H1 (cell line): ENCODE measurements around the gene SLC15A4. TPM values are rescaled to one million over a fixed set of nuclear protein-coding genes. Genes with fewer than 3 reads are reported as not detected.

ENCODE experiments used
- CTCF ChIA-PET: fragments of 300-600 bp; sonication (Branson Sonifier 250); formaldehyde crosslinking; loops from one replicate; lab custom pipeline; 2021; ENCODE audit not compliant: partially characterized antibody; lab: Charles Lee
- POLR2A ChIA-PET: fragments of 300-600 bp; sonication (Branson Sonifier 250); formaldehyde crosslinking; loops from one replicate; lab custom pipeline; 2021; ENCODE audit warnings: inconsistent platforms; ENCODE audit not compliant: partially characterized antibody; lab: Charles Lee
- DNase-seq, 2 experiments: peaks; one replicate each; pipeline versions ENCODE4 v3.0.0 to v3.0.0-alpha.2; 2010 to 2022; ENCODE audit warnings: low spot score in 2 of 2, low read depth in 1 of 2, mixed read lengths in 1 of 2
- FAIRE-seq: peaks from 2 replicates; lab custom pipeline; 2011; peaks lifted over from hg19 to GRCh38; lab: Jason Lieb, UNC
- H2AFZ ChIP-seq: 2 replicates; pipeline ENCODE4 v1.8.1; 2012; ENCODE audit warnings: low read length, inconsistent platforms
- H2AK5ac ChIP-seq: 2 replicates; pipeline ENCODE4 v1.6.1; 2013; ENCODE audit warnings: low read depth, low read length
- H2BK120ac ChIP-seq: replicated peaks from 2 replicates; pipeline ENCODE3; 2013; ENCODE audit warnings: low read depth, low read length, inconsistent platforms
- H2BK12ac ChIP-seq: 2 replicates; pipeline ENCODE4 v1.6.1; 2013; ENCODE audit warnings: low read depth, low read length
- H2BK15ac ChIP-seq: 2 replicates; pipeline ENCODE4 v1.6.1; 2013; ENCODE audit warnings: low read length
- H2BK20ac ChIP-seq: 2 replicates; pipeline ENCODE4 v1.6.1; 2013; ENCODE audit warnings: low read length
- H2BK5ac ChIP-seq: 2 replicates; pipeline ENCODE4 v1.6.1; 2013; ENCODE audit warnings: low read depth, low read length
- H3K14ac ChIP-seq: 2 replicates; pipeline ENCODE4 v1.6.1; 2013; ENCODE audit warnings: inconsistent platforms; ENCODE audit not compliant: insufficient read length
- H3K18ac ChIP-seq: 2 replicates; pipeline ENCODE4 v1.6.1; 2013; ENCODE audit warnings: low read length; ENCODE audit errors: extremely low read depth
- H3K23ac ChIP-seq: 2 replicates; pipeline ENCODE4 v1.6.1; 2013; ENCODE audit warnings: inconsistent platforms; ENCODE audit not compliant: insufficient read length
- H3K23me2 ChIP-seq: 2 replicates; pipeline ENCODE4 v1.6.1; 2013; ENCODE audit warnings: low read depth, low read length
- H3K27ac ChIP-seq: 2 replicates; pipeline ENCODE4 v1.6.1; 2011; ENCODE audit warnings: low read depth, low read length, inconsistent platforms
- H3K27me3 ChIP-seq, 4 experiments: replicated peaks in 1 of 4; 1 replicate in 1 of 4; 2 replicates in 3 of 4; pipeline versions ENCODE4 v1.6.1 to v1.8.1; 2011 to 2013; ENCODE audit warnings: low read length in 3 of 4, mild to moderate bottlenecking in 3 of 4, inconsistent platforms in 2 of 4, mixed read lengths in 2 of 4, moderate library complexity in 1 of 4; ENCODE audit not compliant: control insufficient read depth in 3 of 4, insufficient read depth in 3 of 4; ENCODE audit errors: extremely low read depth in 1 of 4
- H3K36me3 ChIP-seq, 4 experiments: 2 replicates each; pipeline versions ENCODE4 v1.6.1 to v1.8.1; 2011 to 2013; ENCODE audit warnings: mild to moderate bottlenecking in 4 of 4, low read length in 3 of 4, moderate library complexity in 2 of 4, control low read depth in 1 of 4, inconsistent platforms in 1 of 4; ENCODE audit not compliant: insufficient read depth in 4 of 4, control insufficient read depth in 2 of 4
- H3K4ac ChIP-seq: replicated peaks from 2 replicates; pipeline ENCODE3; 2013; ENCODE audit warnings: low read length, low read depth, mixed read lengths, inconsistent platforms; ENCODE audit not compliant: insufficient read length
- H3K4me1 ChIP-seq, 4 experiments: replicated peaks in 1 of 4; 1 replicate in 1 of 4; 2 replicates in 3 of 4; pipeline versions ENCODE4 v1.6.1 to v1.8.1; 2011 to 2013; ENCODE audit warnings: low read length in 3 of 4, inconsistent platforms in 2 of 4, mixed read lengths in 1 of 4; ENCODE audit not compliant: insufficient read depth in 4 of 4, control insufficient read depth in 3 of 4
- H3K4me2 ChIP-seq, 2 experiments: 2 replicates each; pipeline versions ENCODE4 v1.6.1 to v1.8.1; 2011 to 2013; ENCODE audit warnings: low read depth in 2 of 2, low read length in 2 of 2, control low read depth in 1 of 2, inconsistent platforms in 1 of 2, mild to moderate bottlenecking in 1 of 2; ENCODE audit not compliant: insufficient read depth in 1 of 2
- H3K4me3 ChIP-seq, 4 experiments: fragments of 200-600, 300-600 bp in 1 of 4; sonication (generic), shearing (Covaris generic), sonication (Bioruptor Twin) in 1 of 4; 2 replicates each; pipeline versions ENCODE4 v1.5.1 to v1.8.1; 2011 to 2016; ENCODE audit warnings: low read length in 4 of 4, low read depth in 3 of 4, control low read depth in 2 of 4, inconsistent platforms in 2 of 4, mild to moderate bottlenecking in 2 of 4, mixed read lengths in 1 of 4, moderate library complexity in 1 of 4; ENCODE audit not compliant: insufficient read depth in 2 of 4; ENCODE audit errors: extremely low read depth in 1 of 4
- H3K56ac ChIP-seq: replicated peaks from 2 replicates; pipeline ENCODE3; 2013; ENCODE audit warnings: low read depth, mild to moderate bottlenecking, mixed read lengths, low read length, inconsistent platforms; ENCODE audit not compliant: insufficient read length
- H3K79me1 ChIP-seq: 2 replicates; pipeline ENCODE4 v1.6.1; 2013; ENCODE audit warnings: low read depth, low read length, control low read depth
- H3K79me2 ChIP-seq, 2 experiments: 2 replicates each; pipeline versions ENCODE4 v1.6.1 to v1.8.1; 2012 to 2013; ENCODE audit warnings: low read length in 2 of 2, mild to moderate bottlenecking in 2 of 2, inconsistent platforms in 1 of 2; ENCODE audit not compliant: insufficient read depth in 2 of 2, control insufficient read depth in 1 of 2
- H3K9ac ChIP-seq, 4 experiments: replicated peaks in 1 of 4; 1 replicate in 1 of 4; 2 replicates in 3 of 4; pipeline versions ENCODE4 v1.6.1 to v1.8.1; 2011 to 2013; ENCODE audit warnings: low read depth in 3 of 4, low read length in 3 of 4, control low read depth in 2 of 4, mild to moderate bottlenecking in 2 of 4, moderate library complexity in 2 of 4, inconsistent platforms in 1 of 4; ENCODE audit errors: extremely low read depth in 1 of 4
- H3K9me3 ChIP-seq, 2 experiments: 2 replicates each; pipeline versions ENCODE4 v1.6.1 to v1.8.1; 2012 to 2013; ENCODE audit warnings: mild to moderate bottlenecking in 2 of 2, moderate library complexity in 2 of 2, control low read depth in 1 of 2, inconsistent platforms in 1 of 2, low read depth in 1 of 2, low read length in 1 of 2, mixed read lengths in 1 of 2; ENCODE audit not compliant: insufficient read depth in 2 of 2
- H4K20me1 ChIP-seq, 2 experiments: replicated peaks in 1 of 2; 2 replicates each; pipeline versions ENCODE3 to v1.8.1; 2011 to 2013; ENCODE audit warnings: inconsistent platforms in 2 of 2, low read length in 2 of 2, mild to moderate bottlenecking in 1 of 2; ENCODE audit not compliant: insufficient read depth in 2 of 2, control insufficient read depth in 1 of 2
- H4K5ac ChIP-seq: 2 replicates; pipeline ENCODE4 v1.6.1; 2013; ENCODE audit warnings: low read length, low read depth, mixed read lengths, inconsistent platforms; ENCODE audit not compliant: insufficient read length
- H4K8ac ChIP-seq: 2 replicates; pipeline ENCODE4 v1.8.0; 2013; ENCODE audit warnings: mild to moderate bottlenecking, moderate library complexity, low read length, inconsistent platforms; ENCODE audit not compliant: insufficient read depth; ENCODE audit errors: extremely low read depth
- H4K91ac ChIP-seq: replicated peaks from 2 replicates; pipeline ENCODE3; 2013; ENCODE audit warnings: low read length, mixed read lengths, inconsistent platforms; ENCODE audit not compliant: insufficient read length
- CTBP2 ChIP-seq: IDR thresholded peaks from 2 replicates; pipeline ENCODE4 v1.7.0; 2011; ENCODE audit warnings: borderline replicate concordance, mild to moderate bottlenecking, moderate library complexity, mixed read lengths, low read length; ENCODE audit not compliant: insufficient read depth, insufficient read length
- EP300 ChIP-seq, 2 experiments: IDR thresholded peaks; 1 replicate in 1 of 2; 2 replicates in 1 of 2; pipeline ENCODE4 v1.6.1; 2011 to 2012; ENCODE audit warnings: low read depth in 2 of 2, low read length in 2 of 2, mild to moderate bottlenecking in 2 of 2, borderline replicate concordance in 1 of 2, inconsistent platforms in 1 of 2, moderate library complexity in 1 of 2
- GTF2F1 ChIP-seq: IDR thresholded peaks from 2 replicates; pipeline ENCODE4 v1.6.1; 2012; ENCODE audit warnings: low read depth, low read length, improper control_type of control experiment, borderline replicate concordance
- JUND ChIP-seq: IDR thresholded peaks from 2 replicates; pipeline ENCODE4 v1.6.1; 2011; ENCODE audit warnings: mild to moderate bottlenecking, improper control_type of control experiment, low read length
- NANOG ChIP-seq: IDR thresholded peaks from 2 replicates; pipeline ENCODE4 v1.6.1; 2011; ENCODE audit warnings: low read length, low read depth, mild to moderate bottlenecking, inconsistent platforms; ENCODE audit not compliant: insufficient read depth, poor library complexity, severe bottlenecking
- RAD21 ChIP-seq, 2 experiments: IDR thresholded peaks in 1 of 2; conservative IDR thresholded peaks in 1 of 2; 2 replicates each; pipeline ENCODE4 v1.6.1; 2011; ENCODE audit warnings: low read depth in 2 of 2, low read length in 2 of 2, improper control_type of control experiment in 1 of 2, inconsistent platforms in 1 of 2, mild to moderate bottlenecking in 1 of 2, moderate library complexity in 1 of 2
- RFX5 ChIP-seq: IDR thresholded peaks from 2 replicates; pipeline ENCODE4 v1.6.1; 2011; ENCODE audit warnings: low read depth, low read length, improper control_type of control experiment, borderline replicate concordance
- SUZ12 ChIP-seq: fragments of 200-600 bp; sonication (generic); IDR thresholded peaks from 2 replicates; pipeline ENCODE4 v1.6.1; 2012; ENCODE audit warnings: mild to moderate bottlenecking, inconsistent platforms, low read length, moderate library complexity, mixed read lengths
- TCF12 ChIP-seq: IDR thresholded peaks from 2 replicates; pipeline ENCODE4 v1.6.1; 2011; ENCODE audit warnings: low read depth, mild to moderate bottlenecking, low read length
- WGBS, 2 experiments: shearing (Covaris generic) in 1 of 2; methylation state at CpG; one replicate each; pipeline versions ENCODE4 v1.1.6 to v1.1.7; 2013 to 2015; ENCODE audit warnings: low lambda C conversion rate in 2 of 2, mixed read lengths in 2 of 2, inconsistent platforms in 1 of 2, low coverage in 1 of 2, missing lambda C conversion rate in 1 of 2; ENCODE audit not compliant: insufficient replicate concordance in 2 of 2, insufficient coverage in 1 of 2, insufficient read length in 1 of 2; ENCODE audit errors: extremely low coverage in 1 of 2, missing lambda C conversion rate in 1 of 2; 5-methylcytosine and 5-hydroxymethylcytosine counted together
- polyA plus RNA-seq, 7 experiments: library from polyadenylated mRNA; depleted of rRNA in 3 of 7; stranded (reverse) in 5 of 7; unstranded in 2 of 7; fragments of >200 nt in 5 of 7; fragments of 200-250 nt in 2 of 7; gene quantifications; 1 replicate in 5 of 7; 2 replicates in 1 of 7; 4 replicates in 1 of 7; pipeline versions ENCODE4 v1.2.1 to v1.2.3, GENCODE V29; 2011 to 2013; ENCODE audit warnings: missing spikeins in 2 of 7, mixed read lengths in 2 of 7
- total RNA-seq: library from RNA; stranded (reverse); fragmentation: NEBNext Ultra II Directional; extraction: Animal tissue kit (Norgen Biotek cat#: 25700); gene quantifications from 2 replicates; pipeline ENCODE4 v1.2.1, GENCODE V29; 2021
- TF ChIP-seq, protein P1 (sequence below): IDR thresholded peaks from 2 replicates; pipeline ENCODE4 v1.6.1; 2011; ENCODE audit warnings: low read depth, mild to moderate bottlenecking, low read length; ENCODE audit not compliant: insufficient read depth

The SLC15A4 gene
- total and polyA plus RNA-seq, 2 of the 8 experiments (the other 6 are each of a cell fraction or from before 2014, with no cell fraction given): 22.7 to 26.6 TPM

DNA sequence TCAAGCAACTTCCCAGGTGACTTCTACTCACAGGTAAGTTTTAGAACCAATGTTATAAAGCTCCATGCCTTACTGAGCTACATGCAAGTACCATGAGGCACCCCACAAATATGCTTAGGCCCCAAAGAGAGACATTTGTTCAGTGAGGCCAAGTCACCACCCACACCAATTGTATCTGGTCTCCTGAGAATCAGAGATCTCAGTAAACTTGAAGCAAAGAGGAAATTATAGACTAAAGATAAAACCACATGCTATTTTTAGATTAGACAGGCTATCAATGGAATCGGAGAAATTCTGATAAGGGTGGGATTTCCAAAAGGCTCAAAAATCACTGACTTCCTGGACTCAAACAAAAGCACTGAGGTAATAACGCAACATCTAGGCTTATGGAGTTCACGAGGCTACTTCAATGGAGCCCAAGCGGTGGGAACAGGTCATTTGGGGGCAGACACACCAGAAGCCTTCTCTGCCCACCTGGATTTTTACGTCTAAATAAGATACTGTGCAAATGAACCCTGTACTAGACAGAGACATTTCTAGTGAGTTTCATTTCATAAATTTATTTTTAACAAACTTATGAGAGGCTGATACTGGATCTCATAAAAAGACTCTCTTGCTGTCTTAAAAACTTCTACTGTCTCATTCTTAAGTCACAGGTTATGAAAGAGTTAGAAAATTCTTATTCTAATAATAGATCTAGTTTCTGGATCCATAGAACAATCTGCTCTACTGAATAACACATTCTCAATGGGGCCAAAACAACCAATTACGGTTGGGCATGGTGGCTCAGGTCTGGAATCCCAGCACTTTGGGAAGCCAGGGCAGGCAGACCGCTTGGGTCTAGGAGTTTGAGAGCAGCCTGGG lies 7.7 kb downstream of the SLC15A4 start:
- WGBS, 2 experiments: 86% methylated on average over 7 of the region's 7 CpGs; no CpG with 5 or more reads in 1 of the 2 experiments
- Histone ChIP-seq H3K23ac (no peak overlapping the region), H3K23me2 (no peaks in the 10 kb centered on the region; the same call in 1 of the 2 replicates), H3K14ac (no peak overlapping the region), H3K4me1 (peaks cover 7 to 27% (median 12%) of the 10 kb centered on the region in 4 experiments), H2BK120ac (no peak overlapping the region), H4K8ac (no peak overlapping the region), H3K79me1 (peaks cover 16% of the 10 kb centered on the region), H2BK20ac (no peak overlapping the region), H2AFZ (no peak overlapping the region), H4K5ac (no peak overlapping the region), H3K4ac (no peak overlapping the region), H3K9me3 (no peaks in the 10 kb centered on the region), H3K79me2 (peaks cover 26 to 98% of the 10 kb centered on the region in 2 experiments), H3K36me3 (peaks cover 0 to 23% (median 3%) of the 10 kb centered on the region in 4 experiments; a peak in 4 of 8 replicates), H3K27me3 (no peaks in the 10 kb centered on the region), H3K9ac (no peak overlapping the region), H3K4me2 (no peak overlapping the region), H4K91ac (no peak overlapping the region), H3K27ac (no peak overlapping the region), H3K56ac (no peak overlapping the region), H3K18ac (no peak overlapping the region), H2BK15ac (no peak overlapping the region), H3K4me3 (no peak overlapping the region), H2BK5ac (no peak overlapping the region), H2BK12ac (no peak overlapping the region), H4K20me1 (peaks cover 28 to 43% of the 10 kb centered on the region in 2 experiments), H2AK5ac (no peak overlapping the region)
- no peak for FAIRE-seq
- POLR2A ChIA-PET: interaction anchor here (0.6 kb wide), 1 partner anchor 65 kb away, joined by 3 read pairs; no protein-coding TSS in a partner anchor
- DNase-seq: no peak
- CTCF ChIA-PET: no interaction called here
- TF ChIP-seq SUZ12: no peak
- TF ChIP-seq JUND: no peak
- no peak for TF ChIP-seq GTF2F1
- no peak for TF ChIP-seq EP300 (IDR thresholded peaks at IDR 0.05; ENCODE audit: borderline replicate concordance in 1 of 2, low read depth in 2 of 2, low read length in 2 of 2)
- TF ChIP-seq RFX5: no peak
- no peak for TF ChIP-seq CTBP2
- TF ChIP-seq, protein P1, sequence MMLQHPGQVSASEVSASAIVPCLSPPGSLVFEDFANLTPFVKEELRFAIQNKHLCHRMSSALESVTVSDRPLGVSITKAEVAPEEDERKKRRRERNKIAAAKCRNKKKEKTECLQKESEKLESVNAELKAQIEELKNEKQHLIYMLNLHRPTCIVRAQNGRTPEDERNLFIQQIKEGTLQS: no peak
- TF ChIP-seq TCF12: no peak
- no peak for TF ChIP-seq RAD21 (IDR thresholded peaks at IDR 0.05 in 1 of 2, conservative IDR thresholded peaks at IDR 0.05 in 1 of 2; ENCODE audit: low read depth in 2 of 2, low read length in 2 of 2)
- no peak for TF ChIP-seq NANOG
